GM19238 (cell line): ENCODE results near the gene KCNJ14.
A peak's percentile ranks its signal among the peaks of the same experiment; 100 is the strongest.
"Not testable (repeated sequence)": the region's sequence is repeated elsewhere in the genome, so short reads cannot be mapped to it uniquely, and the experiment has no call there.

Experiments
- DNase-seq: peaks from one replicate; pipeline ENCODE4 v3.0.0; 2011; ENCODE audit warnings: low spot score; ENCODE audit not compliant: insufficient read length

Gene KCNJ14

GRCh38 chr19:48487948-48488347 is 32.6 kb downstream of the KCNJ14 start:
- DNase-seq, result no peak

- DNase-seq, result not testable (repeated sequence)
These were observed 33.1 kb downstream of the KCNJ14 start for GRCh38 chr19:48488478-48488877.

- DNase-seq, result peak; percentile 94
These were observed 34.3 kb downstream of the KCNJ14 start for GRCh38 chr19:48489608-48490216.

GRCh38 chr19:48490981-48491792 is 35.8 kb downstream of the KCNJ14 start:
- DNase-seq, result peak; percentile 90

DNA sequence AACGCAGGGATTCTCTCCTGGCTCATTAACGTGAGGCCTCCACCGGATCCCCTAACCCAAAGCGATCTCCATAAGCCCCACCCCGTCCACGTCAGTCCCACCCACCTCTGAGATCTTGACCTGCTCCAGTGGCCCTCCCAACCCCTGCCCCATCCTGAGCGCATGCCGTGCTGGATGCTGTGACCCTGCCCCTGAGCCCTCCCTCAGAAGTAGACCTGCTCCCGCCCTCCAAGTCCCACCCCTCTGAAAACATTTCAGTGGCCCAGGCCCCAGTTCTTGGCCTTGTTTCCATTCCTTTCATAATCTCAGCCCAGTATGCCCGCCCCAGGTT is 36.4 kb downstream of the KCNJ14 start:
- no peak for DNase-seq

- peak; percentile 89 for DNase-seq
These were observed 37.7 kb downstream of the KCNJ14 start for GRCh38 chr19:48492925-48493717.

GRCh38 chr19:48493718-48494401 is 38.5 kb downstream of the KCNJ14 start:
- no peak for DNase-seq

- no peak for DNase-seq
These were observed 40.0 kb downstream of the KCNJ14 start for GRCh38 chr19:48495396-48495795.

GRCh38 chr19:48496959-48497727 is 41.8 kb downstream of the KCNJ14 start:
- DNase-seq, result no peak

- DNase-seq, result no peak
These were observed 42.6 kb downstream of the KCNJ14 start for GRCh38 chr19:48497728-48498594.

- DNase-seq, result no peak
These were observed 43.4 kb downstream of the KCNJ14 start for GRCh38 chr19:48498595-48499311.

DNA sequence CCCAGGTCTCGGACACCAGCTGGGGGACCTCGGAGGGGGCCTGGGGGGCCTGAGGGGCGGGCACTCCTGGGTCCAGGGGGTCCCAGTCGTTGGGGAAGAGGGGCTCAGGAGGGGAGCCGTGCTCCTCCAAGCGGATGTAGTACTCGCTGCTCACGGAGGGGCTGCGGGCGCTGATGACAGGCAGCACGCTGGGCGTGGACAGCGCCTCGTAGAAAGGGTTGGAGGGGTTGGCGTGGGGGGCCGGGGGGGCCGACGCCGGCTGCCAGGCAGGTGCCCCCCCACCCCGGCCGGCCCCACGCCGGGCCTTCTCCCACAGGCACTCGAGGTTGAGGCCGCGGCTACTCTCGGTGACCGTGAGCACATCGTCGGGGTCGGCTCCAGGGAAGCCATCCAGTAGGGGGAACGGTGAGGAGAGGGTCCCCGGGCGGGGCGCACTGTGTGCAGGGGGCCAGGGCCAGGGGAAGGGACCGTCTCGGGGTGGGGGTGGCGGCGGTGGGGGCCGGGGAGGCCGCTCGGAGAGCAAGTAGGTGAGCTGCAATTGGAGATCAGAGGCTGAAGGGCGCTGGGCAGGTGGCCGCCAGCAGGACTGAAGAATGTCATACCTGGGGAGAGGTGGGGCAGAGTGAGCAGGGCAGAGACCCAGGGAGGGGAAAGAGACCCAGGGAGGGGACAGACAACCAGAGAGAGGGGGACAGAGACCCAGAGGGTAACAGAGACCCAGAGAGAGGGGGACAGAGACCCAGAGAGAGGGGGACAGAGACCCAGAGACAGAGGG is 44.1 kb downstream of the KCNJ14 start:
- no peak for DNase-seq

DNA sequence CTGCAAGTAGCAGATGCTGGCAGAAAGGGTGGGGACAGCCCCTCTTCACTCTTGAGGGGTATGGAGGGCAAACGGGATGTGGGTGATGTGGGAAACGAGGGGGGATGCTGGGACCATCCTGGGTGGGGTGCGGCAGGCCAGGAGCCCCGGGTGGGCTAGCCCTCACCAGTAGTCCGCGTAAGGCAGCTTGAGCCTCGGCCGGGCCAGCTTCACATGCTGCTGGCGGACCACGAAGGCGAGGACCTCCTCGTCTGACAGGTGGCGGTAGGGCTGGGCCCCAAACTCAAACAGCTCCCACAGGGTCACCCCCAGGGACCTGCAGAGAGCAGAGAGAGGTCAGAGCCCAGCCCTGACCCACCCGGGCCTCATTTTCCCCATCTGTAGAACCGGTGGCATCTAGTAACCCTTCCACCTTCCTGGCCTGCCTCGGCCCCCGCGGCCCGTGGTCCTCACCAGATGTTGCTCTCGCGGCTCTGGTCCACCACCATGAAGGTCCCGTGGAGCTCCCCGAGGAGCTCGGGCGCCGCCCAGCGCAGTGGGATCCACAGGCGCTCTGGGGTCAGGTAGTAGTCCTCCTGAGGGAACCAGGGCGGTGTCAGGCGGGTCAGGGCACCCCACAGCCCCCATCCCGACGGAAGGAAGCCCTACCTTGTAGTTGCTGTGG is 45.6 kb downstream of the KCNJ14 start:
- DNase-seq, result no peak

- DNase-seq, result peak; percentile 66
These were observed 46.3 kb downstream of the KCNJ14 start for GRCh38 chr19:48501494-48502349.

- DNase-seq, result peak; percentile 83
These were observed 47.1 kb downstream of the KCNJ14 start for GRCh38 chr19:48502350-48503018.

- DNase-seq, result peak; percentile 52
These were observed 50.9 kb downstream of the KCNJ14 start for GRCh38 chr19:48506138-48506733.
